Stimulated activated CD4-positive, alpha-beta T cell treated with anti-CD3 and anti-CD28 coated beads, Interleukin-1b, Interleukin-23, amount 100 ng/mL, for 1 hour (primary cell): ENCODE data around the gene EVC.
"Not testable (repeated sequence)": the region's sequence is repeated elsewhere in the genome, so short reads cannot be mapped to it uniquely, and the experiment has no call there.

Source experiments
- DNase-seq, 2 donors: peaks; one replicate each; pipeline ENCODE4 v3.0.0-alpha.2; 2020; ENCODE audit warnings: low read depth in 2 of 2

Gene EVC

DNA sequence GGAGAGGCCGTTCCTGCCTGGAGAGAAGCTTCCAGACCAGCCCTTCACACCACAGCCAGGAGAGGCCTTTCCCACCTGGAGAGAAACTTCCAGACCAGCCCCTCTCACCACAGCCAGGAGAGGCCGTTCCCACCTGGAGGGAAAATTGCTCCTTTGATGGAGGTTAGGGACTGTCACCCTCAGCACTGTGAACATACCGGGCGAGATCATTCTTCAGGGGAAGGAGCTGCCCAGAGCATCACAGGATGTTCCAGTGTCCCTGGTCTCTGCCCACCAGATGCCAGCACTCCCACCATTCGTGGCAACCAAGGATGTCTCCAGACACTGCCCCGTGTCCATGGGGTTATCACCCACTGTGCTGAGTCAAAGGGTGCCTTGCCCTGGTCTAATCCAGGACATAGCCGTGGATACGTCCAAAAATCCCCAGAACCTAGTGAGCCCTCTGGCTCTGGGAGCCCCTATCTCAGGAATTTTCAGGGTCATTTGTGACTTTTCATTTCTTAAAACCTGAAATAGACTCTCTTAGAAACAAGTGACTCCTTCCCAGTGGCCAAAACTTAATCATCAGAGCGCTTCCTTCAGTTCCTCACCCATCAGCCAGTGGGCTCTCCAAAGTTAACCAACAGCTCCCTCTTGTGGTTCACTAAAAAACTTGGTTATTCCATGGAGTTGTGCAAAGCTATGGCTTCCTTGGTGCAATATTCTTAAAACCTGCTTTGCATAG lies 101.7 kb downstream of the EVC start:
- DNase-seq, result no peak

DNA sequence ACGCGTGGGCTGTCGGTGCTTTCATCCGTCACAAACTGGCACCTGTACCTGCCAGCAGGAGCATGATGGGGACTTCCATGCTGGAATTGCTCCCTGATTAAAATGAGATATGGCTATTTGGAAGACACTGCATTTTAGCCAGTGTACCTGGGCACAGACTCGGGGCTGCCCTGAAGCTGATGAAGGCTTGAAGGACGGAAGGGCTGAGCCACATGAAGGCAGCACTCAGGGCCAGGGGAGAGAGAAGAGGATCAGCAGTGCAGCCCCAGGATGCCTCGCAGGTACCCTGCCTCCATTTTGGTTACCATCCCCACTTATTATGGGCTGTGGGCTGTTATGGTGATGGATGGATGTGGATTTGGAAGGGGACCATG lies 102.9 kb downstream of the EVC start:
- DNase-seq, result no peak

DNA sequence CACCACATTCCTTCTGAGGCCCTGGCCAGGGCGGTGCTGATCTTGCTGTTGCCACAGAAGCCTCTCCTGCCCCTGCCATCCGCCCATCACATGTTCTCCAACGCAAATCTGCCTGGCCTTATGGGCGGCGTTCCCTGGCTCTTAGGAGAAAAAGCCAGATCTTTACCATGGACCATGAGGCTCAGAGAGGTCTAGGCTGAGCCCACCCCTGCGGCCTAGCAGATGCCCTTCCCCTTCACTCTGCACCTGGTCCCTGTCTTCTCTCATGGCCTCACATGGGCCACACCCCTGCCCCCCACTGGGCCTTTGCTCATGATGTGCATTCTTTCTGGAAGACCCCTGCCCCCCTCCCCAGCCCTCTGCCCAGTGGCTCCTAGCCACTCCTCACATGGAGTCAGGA lies 103.4 kb downstream of the EVC start:
- no peak for DNase-seq

DNA sequence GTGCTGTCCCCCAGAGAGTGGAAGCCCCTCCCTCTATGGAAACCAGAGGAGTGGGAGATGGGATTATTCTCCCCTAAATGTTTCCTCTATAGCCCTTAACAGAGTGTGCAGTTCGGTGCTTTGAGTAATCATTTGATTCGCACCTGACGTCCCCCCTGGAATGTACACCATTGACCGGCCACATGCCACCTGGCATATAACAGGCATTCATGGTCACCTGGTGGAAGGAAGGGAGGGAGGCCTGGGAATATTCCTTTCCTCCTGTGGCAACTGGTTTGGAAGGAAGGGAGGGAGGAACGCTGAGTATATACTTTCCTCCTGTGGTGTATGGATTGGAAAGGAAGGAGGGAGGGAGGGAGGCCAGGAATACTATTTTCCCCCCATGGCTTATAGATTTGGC lies 104.6 kb downstream of the EVC start:
- no peak for DNase-seq

DNA sequence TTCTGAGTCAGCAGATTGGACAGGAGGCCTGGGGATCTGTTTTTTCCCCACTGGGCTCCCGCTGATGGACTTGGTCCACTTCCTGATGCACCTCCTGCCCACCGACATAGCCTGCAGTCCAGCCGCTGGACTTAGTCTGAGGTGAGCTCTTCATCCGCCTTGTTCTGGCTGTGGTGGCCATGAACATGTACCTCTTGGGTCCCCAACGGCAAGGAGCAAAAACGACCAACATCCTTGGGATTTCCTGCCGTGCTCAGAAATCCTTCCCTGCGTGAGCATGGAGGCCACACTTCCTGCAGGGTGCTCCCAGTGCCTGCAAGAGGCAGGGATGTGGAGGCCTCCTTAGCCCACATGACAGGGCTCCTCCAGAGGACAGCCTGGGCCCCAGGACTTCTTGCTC lies 105.1 kb downstream of the EVC start:
- DNase-seq, result no peak

DNA sequence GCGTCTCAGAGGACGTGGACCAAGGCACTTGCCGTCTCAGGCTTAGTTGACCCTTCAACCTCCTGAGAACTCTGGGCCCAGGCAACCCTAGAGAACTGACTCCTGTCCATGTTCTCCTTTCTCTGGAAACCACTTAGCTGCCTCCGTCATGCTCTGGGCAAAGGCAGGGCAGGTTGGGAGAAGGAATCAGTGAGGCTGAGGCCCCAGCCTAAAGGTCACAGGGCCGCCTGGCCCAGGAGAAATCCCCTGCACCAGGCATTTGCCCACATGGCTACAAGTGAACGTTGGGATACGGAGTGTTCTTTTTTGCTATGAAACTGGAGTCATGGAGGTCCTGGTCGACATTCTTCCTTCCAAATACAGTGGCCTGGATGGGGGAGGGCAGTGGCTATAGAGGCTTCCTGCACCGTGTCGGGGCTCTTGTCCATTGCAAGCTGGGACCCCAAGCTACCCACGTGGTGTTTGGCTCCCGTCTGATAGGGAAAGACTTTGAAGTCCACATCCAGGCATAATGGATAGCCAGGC lies 105.9 kb downstream of the EVC start:
- DNase-seq, result no peak

DNA sequence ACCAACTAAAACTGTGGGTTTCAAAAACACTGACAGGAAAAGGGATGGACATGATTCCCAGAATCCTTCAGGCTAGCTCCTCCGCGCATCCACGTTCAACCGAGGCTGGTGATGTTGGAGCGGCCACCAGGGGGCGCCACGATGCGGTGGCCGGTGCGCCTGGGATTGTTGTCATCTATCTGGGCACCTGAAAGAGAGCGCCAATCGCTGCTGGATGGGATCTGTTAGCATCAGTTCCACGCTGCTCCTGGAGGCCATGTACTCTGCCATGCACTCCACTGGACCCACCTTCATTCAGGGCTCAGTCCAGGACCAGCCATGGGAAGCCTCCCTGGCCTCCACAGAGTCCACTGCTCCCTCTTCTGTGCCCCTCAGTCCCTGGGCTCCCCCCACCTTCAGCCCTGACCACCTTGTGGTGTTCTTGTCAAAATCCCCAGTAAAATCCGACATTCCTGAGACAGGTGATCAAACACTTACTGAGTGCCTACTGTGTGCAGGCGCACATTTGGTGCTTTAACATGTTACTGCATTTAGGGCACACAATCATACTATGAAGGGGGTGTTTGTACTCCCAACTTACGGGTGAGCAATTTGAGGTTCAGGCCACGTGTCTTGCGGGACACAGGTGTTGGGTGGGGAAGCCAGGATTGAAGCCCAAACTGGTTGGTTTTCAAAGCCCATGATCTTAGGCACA lies 110.8 kb downstream of the EVC start:
- DNase-seq, result no peak

DNA sequence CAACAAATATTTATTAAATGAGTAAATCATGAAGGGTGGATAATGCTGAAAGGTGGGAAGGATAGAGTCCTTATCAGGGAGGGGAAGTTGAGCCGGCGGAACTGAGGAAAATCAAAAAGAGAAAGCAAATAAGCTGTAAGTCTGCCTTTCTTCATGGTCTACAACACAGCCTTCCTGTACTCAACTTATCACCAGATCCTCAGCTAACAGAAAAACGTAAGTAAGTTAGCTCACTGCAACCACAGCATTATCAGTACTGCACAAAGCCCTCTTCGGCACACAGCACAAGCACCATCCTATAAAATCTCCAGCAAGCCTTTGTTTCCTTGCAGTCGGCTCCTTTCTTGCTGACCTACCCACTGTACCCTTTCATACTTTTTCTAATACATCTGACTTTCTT lies 111.6 kb downstream of the EVC start:
- no peak for DNase-seq

DNA sequence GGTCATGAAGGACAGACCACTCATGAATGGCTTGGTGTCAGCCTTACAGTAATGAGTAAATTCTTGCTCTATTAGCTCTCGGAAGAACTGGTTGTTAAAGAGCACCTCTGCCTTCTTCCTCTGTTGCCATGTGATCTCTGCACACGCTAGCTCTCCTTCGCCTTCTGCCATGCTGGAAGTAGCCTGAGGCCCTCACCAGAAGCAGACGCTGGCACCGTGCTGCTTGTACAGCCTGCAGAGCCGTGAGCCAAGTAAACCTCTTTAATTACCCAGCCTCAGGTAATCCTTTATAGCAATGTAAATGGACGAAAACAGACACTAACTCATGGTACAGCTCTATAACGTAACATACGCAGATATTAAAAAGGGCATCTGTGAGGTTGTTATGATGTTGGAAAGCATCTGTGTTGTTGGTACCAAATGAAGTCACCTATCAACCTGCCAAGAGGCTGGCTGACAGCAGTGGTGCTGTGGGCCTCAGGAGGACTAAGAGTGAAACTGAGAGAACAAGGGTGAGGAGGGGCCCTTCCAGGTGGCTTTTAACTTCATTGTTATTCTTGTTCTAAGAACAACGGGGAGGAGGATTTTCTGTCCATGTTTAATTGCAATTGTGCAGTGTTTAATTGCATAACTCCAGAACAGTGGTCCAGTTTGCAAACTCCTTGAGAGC lies 112.7 kb downstream of the EVC start:
- no peak for DNase-seq

DNA sequence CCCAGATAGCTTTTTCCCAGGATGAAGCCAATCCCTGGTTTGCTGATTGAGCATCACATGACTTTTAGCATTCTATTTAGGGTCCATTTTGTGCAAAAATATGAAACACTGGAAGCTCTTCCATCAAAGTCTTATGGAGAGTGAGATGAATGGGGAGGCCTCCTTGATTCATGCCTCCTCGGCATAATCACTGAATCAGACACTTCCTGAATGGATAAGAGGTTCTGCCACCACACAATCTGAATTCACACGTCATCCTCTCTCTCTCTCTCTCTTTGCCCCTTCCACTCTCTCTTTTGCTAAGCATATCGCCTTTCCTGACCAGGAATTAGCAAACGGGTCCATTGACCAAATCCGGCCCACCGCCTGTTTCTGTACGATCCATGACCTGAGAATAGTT lies 113.2 kb downstream of the EVC start:
- no peak for DNase-seq

DNA sequence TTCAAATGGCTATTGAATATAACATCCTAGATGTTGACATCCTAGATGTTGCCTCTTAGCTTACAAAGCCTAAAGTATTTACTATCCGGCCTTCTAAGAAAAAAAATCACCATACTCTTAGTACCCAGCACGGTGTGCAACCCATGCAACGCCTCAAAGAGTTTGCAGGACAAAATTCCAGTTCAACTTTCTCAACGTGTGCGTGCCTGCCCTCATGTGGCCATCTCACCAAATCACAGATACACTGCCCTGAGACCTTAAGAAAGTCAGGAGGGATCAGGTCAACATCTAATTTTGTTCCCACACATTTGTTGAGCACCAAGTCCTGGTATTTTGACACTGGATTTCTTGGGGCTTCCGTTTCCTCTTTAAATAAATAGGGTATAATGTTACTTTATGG lies 113.6 kb downstream of the EVC start:
- DNase-seq, result no peak

DNA sequence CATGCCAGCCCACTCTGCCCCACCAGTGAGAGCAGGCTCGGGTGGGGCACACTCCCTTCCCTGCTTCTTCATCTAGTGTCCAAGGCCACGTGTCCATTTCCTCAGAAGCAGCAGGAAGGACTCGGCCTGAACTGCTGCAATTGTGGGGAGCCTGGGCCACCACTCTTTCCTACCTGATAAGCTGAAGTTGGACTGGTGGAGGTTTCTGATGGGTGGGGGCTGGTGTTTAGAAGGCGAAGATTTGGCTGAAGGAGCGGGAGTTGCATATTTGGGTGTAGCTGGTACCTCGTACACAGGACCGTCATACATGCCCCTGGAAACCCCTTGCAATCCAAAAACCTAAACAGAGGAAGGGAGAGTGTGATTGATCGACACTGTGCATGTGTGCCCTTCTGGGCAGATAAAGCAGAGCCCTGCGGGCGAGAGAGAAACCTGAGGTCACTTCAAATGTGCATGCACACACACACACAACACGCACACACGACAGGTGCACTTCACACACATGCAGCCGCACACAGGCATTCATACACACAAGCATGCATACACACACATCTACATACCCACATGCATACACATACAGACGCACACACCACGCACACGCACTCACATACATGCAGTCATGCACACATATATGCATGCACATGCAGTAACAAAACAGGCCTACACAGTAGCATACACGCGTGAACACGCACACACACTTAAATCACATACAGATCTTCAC lies 114.5 kb downstream of the EVC start:
- no peak for DNase-seq

DNA sequence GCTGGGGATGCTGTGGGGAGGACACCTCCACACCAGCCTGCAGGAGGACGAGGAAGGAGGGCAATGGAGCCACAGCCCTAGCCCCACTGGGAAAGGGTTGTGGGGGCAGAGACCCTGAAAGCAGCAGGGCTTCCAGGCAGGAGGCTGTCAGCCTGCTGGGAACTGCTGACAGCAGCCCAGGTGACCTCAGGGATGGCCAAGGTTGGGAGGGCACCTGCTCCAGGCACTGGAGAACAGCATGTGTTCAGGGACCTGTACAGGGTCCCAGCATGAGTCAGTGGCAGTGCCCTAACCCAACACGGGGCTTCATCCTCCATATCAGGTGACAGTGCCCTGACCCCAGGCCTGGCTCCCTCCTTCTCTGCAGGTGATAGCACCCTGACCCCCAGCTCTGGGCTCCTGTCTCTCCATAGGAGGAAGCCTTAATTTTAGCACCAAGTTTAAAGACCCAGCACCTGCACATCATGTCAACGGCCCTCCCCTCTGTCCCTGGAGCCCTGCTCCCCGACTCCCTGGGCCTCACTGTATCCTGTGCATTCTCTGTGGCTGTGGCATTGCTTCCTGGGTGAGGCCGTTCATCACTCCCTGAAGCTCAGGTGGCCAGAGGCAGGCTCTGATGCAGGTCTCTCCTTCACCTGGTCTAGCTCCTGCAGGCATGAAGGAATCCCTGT lies 115.6 kb downstream of the EVC start:
- DNase-seq, result no peak

DNA sequence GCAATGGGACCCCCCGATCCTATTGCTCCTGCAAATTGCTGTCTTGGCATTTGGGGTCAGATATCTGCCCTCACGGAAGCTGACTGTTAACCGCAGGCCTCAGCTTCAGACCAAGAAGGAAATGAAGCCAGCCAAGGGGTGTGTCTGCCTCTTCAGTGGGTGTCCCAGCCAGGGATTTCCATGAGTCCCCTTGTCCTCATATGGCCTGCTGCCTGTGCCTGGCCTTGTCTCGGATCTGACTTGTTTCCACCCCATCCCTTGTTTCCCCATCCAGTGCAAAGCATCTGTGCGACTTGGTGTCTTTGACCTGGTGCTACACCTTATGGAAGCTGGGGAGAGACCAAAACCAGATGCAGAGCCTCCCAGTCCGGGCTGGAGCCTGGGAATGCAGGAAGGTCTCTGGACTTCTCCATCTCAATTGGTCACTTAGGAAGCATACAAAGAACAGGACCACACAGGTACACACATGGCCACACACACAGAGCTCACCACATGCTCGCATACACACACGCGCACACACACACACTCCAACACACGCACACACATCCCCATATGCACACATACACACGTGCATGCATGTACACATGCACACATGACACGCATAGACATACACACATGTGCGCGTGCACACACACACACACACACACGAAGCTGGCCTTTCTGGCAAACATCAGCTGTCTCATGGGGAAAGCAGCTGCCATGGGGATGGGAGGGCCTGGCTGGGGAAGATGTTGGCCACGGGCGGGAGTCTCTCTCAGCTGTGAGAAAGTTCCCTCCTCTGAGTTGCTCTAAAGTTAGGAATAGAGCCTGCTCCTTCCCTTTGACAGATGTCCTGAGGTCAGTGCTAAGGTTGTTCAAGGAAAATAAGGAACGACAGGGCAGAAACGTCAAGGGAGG lies 116.4 kb downstream of the EVC start:
- no peak for DNase-seq

DNA sequence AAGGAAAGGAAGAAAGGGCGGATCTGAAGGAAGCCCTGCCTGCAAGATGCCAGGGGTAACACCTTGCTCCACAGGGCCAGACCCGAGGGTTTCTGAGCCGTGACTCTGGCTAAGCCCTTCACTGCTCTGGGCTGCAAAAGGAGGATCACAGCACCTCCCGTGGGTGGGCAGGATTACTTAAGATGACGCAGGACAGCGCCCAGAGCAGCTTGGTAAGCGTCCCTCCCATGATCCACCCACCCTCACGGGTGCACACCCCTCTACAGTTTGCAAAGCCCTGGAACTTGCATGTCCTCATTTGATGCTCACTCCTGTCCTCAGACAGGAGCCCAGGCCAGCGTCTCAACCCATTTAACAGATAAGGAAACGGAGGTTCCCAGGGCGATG lies 117.0 kb downstream of the EVC start:
- no peak for DNase-seq

DNA sequence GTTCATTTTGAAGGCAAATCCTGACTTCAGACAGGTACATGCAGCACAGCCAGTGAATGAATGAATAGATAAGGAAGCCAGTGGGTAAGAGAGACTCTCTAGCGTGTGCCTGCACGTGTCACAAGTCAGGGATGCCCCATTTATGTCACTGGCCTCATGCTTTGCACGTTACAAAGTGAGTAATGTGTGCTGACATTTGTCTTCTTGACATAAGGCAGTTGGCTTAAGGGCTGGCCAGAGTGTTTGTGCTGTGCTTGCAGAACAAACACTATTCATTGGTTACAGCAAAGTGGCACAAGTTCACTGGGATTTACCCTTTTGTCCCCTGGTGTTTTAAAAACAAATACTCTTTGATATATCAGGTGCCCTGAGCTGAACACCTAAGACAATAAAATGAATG lies 125.9 kb downstream of the EVC start:
- DNase-seq, result no peak

DNA sequence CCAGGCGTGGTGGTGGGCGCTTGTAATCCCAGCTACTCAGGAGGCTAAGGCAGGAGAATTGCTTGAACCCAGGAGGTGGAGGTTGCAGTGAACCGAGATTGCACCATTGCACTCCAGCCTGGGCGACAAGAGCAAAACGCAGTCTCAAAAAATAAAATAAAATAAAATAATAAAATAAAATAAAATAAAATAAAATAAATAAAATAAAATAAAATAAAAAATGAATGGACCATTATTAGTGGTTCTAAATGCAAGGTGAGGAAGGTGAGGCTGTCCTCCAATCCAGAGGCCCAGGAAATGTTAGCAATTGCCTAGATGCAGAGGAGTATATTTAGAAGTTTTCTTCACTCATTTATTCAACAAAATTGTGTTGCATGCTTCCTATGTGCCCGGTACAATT lies 126.5 kb downstream of the EVC start:
- not testable (repeated sequence) for DNase-seq

DNA sequence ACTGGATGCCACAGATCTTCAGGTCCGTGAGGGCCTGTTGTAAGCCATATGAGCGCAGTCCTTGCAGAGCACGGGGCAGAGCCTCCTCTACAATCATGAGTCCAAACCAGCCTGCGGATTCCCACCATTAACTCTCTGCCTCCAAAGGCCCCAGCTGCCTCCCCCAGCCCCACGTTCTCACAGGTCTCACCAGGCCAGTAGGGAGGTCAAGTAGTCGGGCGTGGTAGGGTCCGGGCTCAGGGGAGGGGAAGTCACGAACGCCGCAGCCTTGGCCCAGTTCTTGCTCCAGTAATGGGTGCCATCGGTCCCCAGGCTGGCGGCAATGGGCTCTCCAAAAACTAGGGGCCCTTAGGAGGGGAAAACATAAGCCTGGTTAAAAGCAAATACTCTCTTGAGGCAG lies 128.3 kb downstream of the EVC start:
- no peak for DNase-seq

DNA sequence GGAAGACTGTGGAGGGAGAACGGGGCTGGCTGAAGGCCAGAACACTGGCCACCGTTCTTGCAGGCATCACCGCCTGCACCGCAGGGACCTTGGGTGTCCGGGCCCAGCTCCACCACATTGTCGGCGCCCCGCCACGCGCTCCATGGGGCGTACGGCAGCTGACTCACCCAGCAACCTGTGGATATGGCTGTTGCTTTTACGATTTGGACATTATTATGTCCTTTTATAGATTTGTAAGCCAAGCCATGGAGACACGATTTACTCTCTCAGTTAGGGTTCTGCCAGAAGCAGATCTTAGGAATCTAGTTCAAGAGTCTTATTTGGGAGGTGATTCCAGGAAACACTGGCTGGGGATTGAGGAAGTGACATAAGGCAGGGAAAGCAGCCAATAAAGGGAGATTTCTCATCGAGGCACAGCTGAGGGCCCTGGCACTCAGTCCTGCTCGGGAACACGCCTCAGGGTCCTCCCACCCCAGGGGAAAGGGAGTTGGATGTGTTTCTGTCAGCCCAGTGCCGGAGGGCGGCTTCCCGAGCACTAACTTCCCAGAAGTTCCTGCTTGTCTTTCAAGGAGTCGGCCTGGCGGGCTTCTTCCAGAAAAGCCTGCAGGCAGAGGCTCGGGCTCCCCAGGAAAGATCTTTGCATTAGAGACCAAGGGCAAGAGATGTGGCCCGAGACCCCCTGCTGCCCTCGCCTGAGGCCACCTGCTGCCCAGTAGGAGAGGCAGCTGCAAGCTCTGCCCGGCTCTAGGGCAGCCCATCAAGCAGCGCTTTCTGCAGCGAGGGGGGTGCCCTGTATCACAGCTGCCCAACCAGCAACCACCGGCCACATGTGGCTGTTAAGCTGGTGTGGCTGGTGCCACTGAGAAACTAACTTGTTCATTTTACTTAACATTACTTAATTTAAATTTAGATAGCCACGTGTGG lies 129.0 kb downstream of the EVC start:
- no peak for DNase-seq

DNA sequence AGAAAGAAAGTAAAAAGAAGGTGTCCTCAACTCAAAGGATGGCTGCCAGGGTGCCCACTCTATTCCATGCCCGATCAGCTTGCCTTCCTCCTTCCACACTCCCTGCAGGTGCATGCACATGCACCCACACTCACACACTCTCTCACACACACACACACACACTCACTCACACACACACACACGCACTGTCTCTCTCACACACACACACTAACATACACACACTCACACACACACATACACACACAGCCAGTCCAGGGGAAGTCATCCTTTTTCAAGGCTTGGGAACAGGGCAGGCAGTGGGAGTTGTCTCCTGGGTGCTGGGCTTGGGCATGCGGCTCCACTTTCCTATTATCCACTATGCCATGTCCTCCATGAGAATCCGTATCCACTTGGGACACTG lies 131.5 kb downstream of the EVC start:
- DNase-seq, result no peak
